Neural cell (in vitro differentiated cells): ENCODE data around the gene TRPM4.

Source experiments
- EP300 ChIP-seq: fragments of 450-650 bp; conservative IDR thresholded peaks from 2 replicates; pipeline ENCODE4 v1.6.1; 2014; ENCODE audit warnings: antibody characterized with exemption, mild to moderate bottlenecking, moderate library complexity; ENCODE audit not compliant: poor library complexity, severe bottlenecking
- EZH2 ChIP-seq: fragments of 200-600, 300-800 bp; shearing (Covaris generic), sonication (generic); IDR thresholded peaks from 2 replicates; pipeline ENCODE4 v1.6.1; 2014; ENCODE audit warnings: antibody characterized with exemption, low read length, borderline replicate concordance, mild to moderate bottlenecking; ENCODE audit not compliant: insufficient read depth, poor library complexity, severe bottlenecking
- RAD21 ChIP-seq: fragments of 450-650 bp; conservative IDR thresholded peaks from 2 replicates; pipeline ENCODE4 v1.6.1; 2014; ENCODE audit warnings: antibody characterized with exemption, mild to moderate bottlenecking, moderate library complexity
- TF ChIP-seq, protein P1 (sequence below): fragments of 450-650 bp; IDR thresholded peaks from 2 replicates; pipeline ENCODE4 v1.5.1; 2014; ENCODE audit warnings: antibody characterized with exemption, mild to moderate bottlenecking, moderate library complexity; ENCODE audit not compliant: poor library complexity, severe bottlenecking

DNA sequence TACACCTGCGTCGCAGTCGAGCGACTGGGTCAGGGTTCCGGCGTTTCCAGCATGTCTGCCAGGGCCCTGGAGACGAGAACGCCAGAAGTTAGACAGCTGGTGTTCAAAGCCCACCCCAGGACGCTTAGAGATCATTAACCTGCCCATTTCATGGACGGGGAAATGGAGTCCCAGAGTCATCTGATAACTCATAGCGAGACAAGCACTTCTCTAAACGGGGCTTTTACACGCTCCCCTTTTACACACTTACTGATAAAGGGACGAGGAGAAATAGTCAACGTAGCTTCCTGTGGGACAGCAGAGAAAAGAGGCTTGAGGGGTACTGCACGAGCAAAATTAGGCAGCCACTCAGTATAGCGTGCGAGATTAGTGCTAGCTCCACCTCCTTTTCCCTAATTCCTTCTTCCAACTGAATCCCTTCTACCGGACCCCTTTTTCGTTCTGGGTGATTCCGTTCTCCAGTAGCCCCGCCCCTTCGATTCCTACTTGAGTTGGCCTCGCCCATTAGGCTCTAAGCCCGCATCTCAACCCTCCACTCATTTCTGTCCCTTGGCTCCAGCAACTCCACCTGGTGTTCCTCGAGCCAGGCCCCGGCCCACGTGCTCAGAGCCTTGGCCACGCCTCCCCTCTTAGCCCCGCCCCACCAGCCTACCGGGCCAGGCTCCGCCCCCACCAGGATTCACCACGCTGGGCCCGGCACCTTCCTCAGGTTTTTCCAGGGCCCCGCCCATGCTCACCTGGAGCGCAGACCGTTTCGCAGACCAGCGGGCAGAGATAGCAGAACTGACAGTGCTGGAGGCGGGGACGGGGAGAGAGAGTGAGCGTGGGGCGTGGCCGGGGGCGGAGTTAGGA is 6.1 kb upstream of the TRPM4 start:
- TF ChIP-seq, protein P1, sequence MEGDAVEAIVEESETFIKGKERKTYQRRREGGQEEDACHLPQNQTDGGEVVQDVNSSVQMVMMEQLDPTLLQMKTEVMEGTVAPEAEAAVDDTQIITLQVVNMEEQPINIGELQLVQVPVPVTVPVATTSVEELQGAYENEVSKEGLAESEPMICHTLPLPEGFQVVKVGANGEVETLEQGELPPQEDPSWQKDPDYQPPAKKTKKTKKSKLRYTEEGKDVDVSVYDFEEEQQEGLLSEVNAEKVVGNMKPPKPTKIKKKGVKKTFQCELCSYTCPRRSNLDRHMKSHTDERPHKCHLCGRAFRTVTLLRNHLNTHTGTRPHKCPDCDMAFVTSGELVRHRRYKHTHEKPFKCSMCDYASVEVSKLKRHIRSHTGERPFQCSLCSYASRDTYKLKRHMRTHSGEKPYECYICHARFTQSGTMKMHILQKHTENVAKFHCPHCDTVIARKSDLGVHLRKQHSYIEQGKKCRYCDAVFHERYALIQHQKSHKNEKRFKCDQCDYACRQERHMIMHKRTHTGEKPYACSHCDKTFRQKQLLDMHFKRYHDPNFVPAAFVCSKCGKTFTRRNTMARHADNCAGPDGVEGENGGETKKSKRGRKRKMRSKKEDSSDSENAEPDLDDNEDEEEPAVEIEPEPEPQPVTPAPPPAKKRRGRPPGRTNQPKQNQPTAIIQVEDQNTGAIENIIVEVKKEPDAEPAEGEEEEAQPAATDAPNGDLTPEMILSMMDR = no peak
- no peak for TF ChIP-seq EP300
- TF ChIP-seq EZH2 = no peak
- no peak for TF ChIP-seq RAD21
